ENCODE results near the gene UVRAG. TPM values are rescaled to one million over a fixed set of nuclear protein-coding genes. Genes with fewer than 3 reads are reported as not detected.

UVRAG gene
- total and polyA plus RNA-seq, 2 of the 13 experiments (the other 11 are each of a cell fraction or from before 2014, with no cell fraction given), result 9.7 to 17.3 TPM

- Histone ChIP-seq H3K9me3 (ENCODE audit: low read length) (no peaks in the 10 kb centered on the region), H3K9ac (ENCODE audit: insufficient read depth, low read depth, low read length) (no peak overlapping the region), H3K27me3 (ENCODE audit: control insufficient read depth in 1 of 2, insufficient read depth in 2 of 2, low read length in 2 of 2) (no peaks in the 10 kb centered on the region), H4K20me1 (ENCODE audit: insufficient read depth, low read length) (no peaks in the 10 kb centered on the region), H3K4me3 (replicated peaks in 1 of 3; ENCODE audit: insufficient read depth in 1 of 3, low read depth in 2 of 3, low read length in 3 of 3) (no peak overlapping the region), H3K4me1 (ENCODE audit: insufficient read depth, low read length) (no peaks in the 10 kb centered on the region), H3K36me3 (replicated peaks in 1 of 2; ENCODE audit: control insufficient read depth in 1 of 2, insufficient read depth in 2 of 2, low read length in 2 of 2) (peaks cover 2 to 6% of the 10 kb centered on the region in 2 experiments; a peak in 1 of 5 replicates), H3K27ac (ENCODE audit: extremely low read length, insufficient read depth, low read length) (no peak overlapping the region), H2AFZ (ENCODE audit: low read length) (no peak overlapping the region), H3K4me2 (ENCODE audit: low read depth, low read length) (no peak overlapping the region), H3K79me2 (ENCODE audit: insufficient read depth, low read length) (no peaks in the 10 kb centered on the region)
- CTCF ChIA-PET (ENCODE audit: low intra/inter-chr PET ratio, low total read pairs), result no interaction called here
- no peak for ATAC-seq
- POLR2A ChIA-PET, result no interaction called here
- no peak for FAIRE-seq
- in situ Hi-C loops (cut with HindIII; ENCODE audit: extremely low pct_ligation_motif_present, low pct_unique_long_range_greater_than_20kb) (no loop called here), intact Hi-C loops (cut with micrococcal nuclease; ENCODE audit: unreplicated experiment) (no loop called here)
- BruUV-seq (replicated peaks), result no TSS peak
- 84% methylated on average over 1 of the region's 1 CpG for WGBS (ENCODE audit: low lambda C conversion rate)
- DNase-seq (ENCODE audit: low spot score), result no peak
- no peak for TF ChIP-seq PAF1 (CRISPR knock-in tag; IDR thresholded peaks at IDR 0.05)
- no peak for TF ChIP-seq POGK (CRISPR knock-in tag; conservative IDR thresholded peaks at IDR 0.05)
- no peak for TF ChIP-seq BHLHE40 (IDR thresholded peaks at IDR 0.05; ENCODE audit: low read length)
- TF ChIP-seq, protein P1, sequence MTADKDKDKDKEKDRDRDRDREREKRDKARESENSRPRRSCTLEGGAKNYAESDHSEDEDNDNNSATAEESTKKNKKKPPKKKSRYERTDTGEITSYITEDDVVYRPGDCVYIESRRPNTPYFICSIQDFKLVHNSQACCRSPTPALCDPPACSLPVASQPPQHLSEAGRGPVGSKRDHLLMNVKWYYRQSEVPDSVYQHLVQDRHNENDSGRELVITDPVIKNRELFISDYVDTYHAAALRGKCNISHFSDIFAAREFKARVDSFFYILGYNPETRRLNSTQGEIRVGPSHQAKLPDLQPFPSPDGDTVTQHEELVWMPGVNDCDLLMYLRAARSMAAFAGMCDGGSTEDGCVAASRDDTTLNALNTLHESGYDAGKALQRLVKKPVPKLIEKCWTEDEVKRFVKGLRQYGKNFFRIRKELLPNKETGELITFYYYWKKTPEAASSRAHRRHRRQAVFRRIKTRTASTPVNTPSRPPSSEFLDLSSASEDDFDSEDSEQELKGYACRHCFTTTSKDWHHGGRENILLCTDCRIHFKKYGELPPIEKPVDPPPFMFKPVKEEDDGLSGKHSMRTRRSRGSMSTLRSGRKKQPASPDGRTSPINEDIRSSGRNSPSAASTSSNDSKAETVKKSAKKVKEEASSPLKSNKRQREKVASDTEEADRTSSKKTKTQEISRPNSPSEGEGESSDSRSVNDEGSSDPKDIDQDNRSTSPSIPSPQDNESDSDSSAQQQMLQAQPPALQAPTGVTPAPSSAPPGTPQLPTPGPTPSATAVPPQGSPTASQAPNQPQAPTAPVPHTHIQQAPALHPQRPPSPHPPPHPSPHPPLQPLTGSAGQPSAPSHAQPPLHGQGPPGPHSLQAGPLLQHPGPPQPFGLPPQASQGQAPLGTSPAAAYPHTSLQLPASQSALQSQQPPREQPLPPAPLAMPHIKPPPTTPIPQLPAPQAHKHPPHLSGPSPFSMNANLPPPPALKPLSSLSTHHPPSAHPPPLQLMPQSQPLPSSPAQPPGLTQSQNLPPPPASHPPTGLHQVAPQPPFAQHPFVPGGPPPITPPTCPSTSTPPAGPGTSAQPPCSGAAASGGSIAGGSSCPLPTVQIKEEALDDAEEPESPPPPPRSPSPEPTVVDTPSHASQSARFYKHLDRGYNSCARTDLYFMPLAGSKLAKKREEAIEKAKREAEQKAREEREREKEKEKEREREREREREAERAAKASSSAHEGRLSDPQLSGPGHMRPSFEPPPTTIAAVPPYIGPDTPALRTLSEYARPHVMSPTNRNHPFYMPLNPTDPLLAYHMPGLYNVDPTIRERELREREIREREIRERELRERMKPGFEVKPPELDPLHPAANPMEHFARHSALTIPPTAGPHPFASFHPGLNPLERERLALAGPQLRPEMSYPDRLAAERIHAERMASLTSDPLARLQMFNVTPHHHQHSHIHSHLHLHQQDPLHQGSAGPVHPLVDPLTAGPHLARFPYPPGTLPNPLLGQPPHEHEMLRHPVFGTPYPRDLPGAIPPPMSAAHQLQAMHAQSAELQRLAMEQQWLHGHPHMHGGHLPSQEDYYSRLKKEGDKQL (CRISPR knock-in tag; IDR thresholded peaks at IDR 0.05; ENCODE audit: low read depth), result no peak
- TF ChIP-seq, protein P2, sequence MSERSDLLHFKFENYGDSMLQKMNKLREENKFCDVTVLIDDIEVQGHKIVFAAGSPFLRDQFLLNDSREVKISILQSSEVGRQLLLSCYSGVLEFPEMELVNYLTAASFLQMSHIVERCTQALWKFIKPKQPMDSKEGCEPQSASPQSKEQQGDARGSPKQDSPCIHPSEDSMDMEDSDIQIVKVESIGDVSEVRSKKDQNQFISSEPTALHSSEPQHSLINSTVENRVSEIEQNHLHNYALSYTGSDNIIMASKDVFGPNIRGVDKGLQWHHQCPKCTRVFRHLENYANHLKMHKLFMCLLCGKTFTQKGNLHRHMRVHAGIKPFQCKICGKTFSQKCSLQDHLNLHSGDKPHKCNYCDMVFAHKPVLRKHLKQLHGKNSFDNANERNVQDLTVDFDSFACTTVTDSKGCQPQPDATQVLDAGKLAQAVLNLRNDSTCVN (CRISPR knock-in tag; IDR thresholded peaks at IDR 0.05; ENCODE audit: borderline replicate concordance), result no peak
- TF ChIP-seq ZNF75D (CRISPR knock-in tag; IDR thresholded peaks at IDR 0.05; ENCODE audit: borderline replicate concordance), result no peak
- TF ChIP-seq ZZZ3 (CRISPR knock-in tag; IDR thresholded peaks at IDR 0.05; ENCODE audit: borderline replicate concordance), result no peak
- no peak for TF ChIP-seq YEATS4 (CRISPR knock-in tag; IDR thresholded peaks at IDR 0.05; ENCODE audit: borderline replicate concordance)
- no peak for TF ChIP-seq FLYWCH1 (CRISPR knock-in tag; IDR thresholded peaks at IDR 0.05)
- TF ChIP-seq SIX1 (CRISPR knock-in tag; IDR thresholded peaks at IDR 0.05; ENCODE audit: borderline replicate concordance), result no peak
- no peak for TF ChIP-seq ZNF441 (CRISPR knock-in tag; IDR thresholded peaks at IDR 0.05; ENCODE audit: borderline replicate concordance)
- TF ChIP-seq SMC3 (IDR thresholded peaks at IDR 0.05; ENCODE audit: low read length), result no peak
- no peak for TF ChIP-seq TERF1 (CRISPR knock-in tag; IDR thresholded peaks at IDR 0.05)
- TF ChIP-seq, protein P3, sequence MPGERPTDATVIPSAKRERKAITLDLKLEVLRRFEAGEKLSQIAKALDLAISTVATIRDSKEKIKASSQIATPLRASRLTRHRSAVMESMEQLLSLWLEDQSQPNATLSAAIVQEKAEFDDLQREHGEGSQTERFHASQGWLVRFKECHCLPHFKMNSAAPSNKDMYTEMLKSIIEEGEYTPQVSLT (CRISPR knock-in tag; IDR thresholded peaks at IDR 0.05; ENCODE audit: borderline replicate concordance, low read depth), result no peak
- TF ChIP-seq MXI1 (IDR thresholded peaks at IDR 0.05; ENCODE audit: borderline replicate concordance, low read depth, low read length), result no peak
Observed at GRCh38 chr11:76077575-76078150, 262.7 kb downstream of the UVRAG start.

Measured in HepG2 (cell line).